HUES6 (cell line): Measurements from ENCODE around the gene EML5.

Experiments
- H3K27ac ChIP-seq: 2 replicates; pipeline ENCODE4 v1.7.0; 2013; ENCODE audit warnings: low read depth, mild to moderate bottlenecking, low read length, inconsistent platforms
- H3K27me3 ChIP-seq: 2 replicates; pipeline ENCODE4 v1.6.1; 2013; ENCODE audit warnings: low read length; ENCODE audit not compliant: control insufficient read depth, insufficient read depth
- H3K36me3 ChIP-seq: 2 replicates; pipeline ENCODE4 v1.6.1; 2013; ENCODE audit warnings: low read length; ENCODE audit not compliant: control insufficient read depth, insufficient read depth
- H3K4me1 ChIP-seq: 2 replicates; pipeline ENCODE4 v1.6.1; 2013; ENCODE audit warnings: low read length; ENCODE audit not compliant: control insufficient read depth, insufficient read depth
- H3K4me3 ChIP-seq: 2 replicates; pipeline ENCODE4 v1.5.1; 2013; ENCODE audit warnings: low read depth, low read length
- H3K9ac ChIP-seq: one replicate; pipeline ENCODE4 v1.6.1; 2013; ENCODE audit warnings: mild to moderate bottlenecking, low read length
- H3K9me3 ChIP-seq: 2 replicates; pipeline ENCODE4 v1.6.1; 2013; ENCODE audit warnings: low read depth, low read length; ENCODE audit not compliant: control insufficient read depth, insufficient read depth

EML5 gene

GRCh38 chr14:88792473-88793258 lies at the start of gene EML5:
Gene EML5, minus strand, starts transcription at chr14:88792953. Its CDS starts 450 bp downstream, at chr14:88792503.
- Histone ChIP-seq H3K4me3 (peak within 1 kb of the TSS; percentile 72), H3K9me3 (no peaks in the 10 kb centered on the region), H3K27me3 (peaks cover 61% of the 10 kb centered on the region), H3K27ac (no peak within 1 kb of the TSS), H3K36me3 (no peaks in the 10 kb centered on the region), H3K9ac (peak within 1 kb of the TSS; percentile 61), H3K4me1 (no peaks in the 10 kb centered on the region)

DNA sequence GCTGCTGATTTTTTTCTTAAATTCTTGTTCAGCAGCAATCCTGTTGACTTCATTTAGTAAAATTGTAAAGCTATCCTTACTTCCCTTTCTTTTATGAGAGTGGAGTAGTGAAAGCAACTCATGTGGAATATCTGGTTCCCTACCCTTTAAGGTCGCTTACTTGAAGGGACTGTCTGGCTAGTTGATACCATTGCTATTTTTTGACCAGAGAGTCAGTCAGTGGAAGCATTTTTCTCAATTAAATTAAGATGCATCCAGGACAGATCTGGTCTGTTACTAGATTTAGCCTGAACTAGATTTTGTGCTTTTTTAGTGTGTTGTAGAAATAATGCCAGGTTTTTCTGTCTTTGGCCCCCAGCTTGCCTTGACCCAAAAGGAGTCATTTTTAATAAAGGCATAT lies 49.7 kb upstream of the EML5 start:
- Histone ChIP-seq H3K27ac (no peak overlapping the region), H3K36me3 (no peaks in the 10 kb centered on the region), H3K4me1 (no peaks in the 10 kb centered on the region), H3K4me3 (no peak overlapping the region), H3K9me3 (no peaks in the 10 kb centered on the region), H3K27me3 (no peaks in the 10 kb centered on the region), H3K9ac (no peak overlapping the region)

DNA sequence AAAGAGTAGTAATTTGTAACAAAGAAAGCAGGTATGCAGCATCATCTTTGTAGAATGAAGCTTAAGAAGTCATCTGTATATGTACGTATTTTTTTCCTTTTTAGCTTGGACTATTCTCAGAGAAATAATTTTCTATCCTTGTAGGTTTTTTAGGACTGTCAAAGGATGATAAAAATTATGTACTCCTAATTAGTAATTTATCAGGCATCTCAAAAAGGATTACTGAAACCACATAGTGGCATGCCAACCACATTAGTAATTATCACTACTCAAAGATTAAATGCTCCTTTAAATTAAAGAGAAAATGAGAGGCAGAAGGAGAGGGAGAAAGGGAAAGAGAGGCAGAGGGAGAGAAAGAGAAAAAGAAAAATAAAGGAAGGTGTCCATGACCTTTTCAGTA lies 49.0 kb upstream of the EML5 start:
- Histone ChIP-seq H3K4me3 (no peak overlapping the region), H3K9me3 (no peaks in the 10 kb centered on the region), H3K27ac (no peak overlapping the region), H3K27me3 (no peaks in the 10 kb centered on the region), H3K4me1 (no peaks in the 10 kb centered on the region), H3K36me3 (no peaks in the 10 kb centered on the region), H3K9ac (no peak overlapping the region)

GRCh38 chr14:88840926-88841325 lies 48.2 kb upstream of the EML5 start:
- Histone ChIP-seq H3K27ac (no peak overlapping the region), H3K27me3 (no peaks in the 10 kb centered on the region), H3K9ac (no peak overlapping the region), H3K4me1 (no peaks in the 10 kb centered on the region), H3K36me3 (no peaks in the 10 kb centered on the region), H3K9me3 (no peaks in the 10 kb centered on the region), H3K4me3 (no peak overlapping the region)

DNA sequence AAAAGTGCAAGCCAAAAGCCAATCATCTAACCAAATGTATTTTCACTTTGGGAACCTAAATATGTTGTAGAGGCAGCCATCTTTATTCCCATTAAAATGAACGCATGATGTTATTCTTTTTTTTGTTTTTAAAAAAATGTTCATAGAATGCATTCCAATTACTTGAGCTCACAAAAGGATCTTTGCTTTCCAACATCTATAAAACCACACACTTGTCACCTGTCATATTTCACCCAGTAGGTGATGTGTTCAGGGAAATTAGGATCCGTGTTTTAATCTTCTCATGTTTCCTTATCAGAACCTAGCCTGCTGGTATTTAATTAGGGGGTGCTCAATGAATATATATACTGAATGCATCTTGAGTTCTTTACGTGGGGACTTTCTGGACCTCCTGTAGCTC lies 45.3 kb upstream of the EML5 start:
- H3K9me3 ChIP-seq = no peaks in the 10 kb centered on the region
- no peaks in the 10 kb centered on the region for H3K36me3 ChIP-seq
- H3K4me3 ChIP-seq = no peak overlapping the region
- H3K9ac ChIP-seq = no peak overlapping the region
- no peak overlapping the region for H3K27ac ChIP-seq
- no peaks in the 10 kb centered on the region for H3K27me3 ChIP-seq
- no peaks in the 10 kb centered on the region for H3K4me1 ChIP-seq

DNA sequence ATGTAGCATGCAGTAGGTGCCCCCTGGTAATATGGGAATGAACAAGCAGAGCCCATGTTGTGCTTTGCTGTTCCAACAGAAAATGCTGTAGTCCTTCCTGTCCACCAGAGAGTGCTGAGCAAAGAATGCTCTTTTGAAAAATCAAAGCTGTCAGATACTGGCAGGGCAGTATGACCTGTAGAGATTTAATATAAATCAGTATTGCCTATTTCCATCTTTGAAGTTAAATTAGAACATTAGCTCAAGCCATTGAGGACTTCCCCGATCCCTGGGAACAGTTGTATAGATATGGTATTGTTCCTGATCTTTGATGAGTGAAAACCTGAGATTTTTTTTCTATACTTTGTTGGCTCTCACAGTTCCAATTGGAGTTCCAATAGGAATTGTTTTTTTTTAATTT lies 44.7 kb upstream of the EML5 start:
- no peaks in the 10 kb centered on the region for H3K9me3 ChIP-seq
- H3K27ac ChIP-seq = no peak overlapping the region
- no peak overlapping the region for H3K9ac ChIP-seq
- H3K4me3 ChIP-seq = no peak overlapping the region
- H3K27me3 ChIP-seq = no peaks in the 10 kb centered on the region
- no peaks in the 10 kb centered on the region for H3K4me1 ChIP-seq
- H3K36me3 ChIP-seq = no peaks in the 10 kb centered on the region

DNA sequence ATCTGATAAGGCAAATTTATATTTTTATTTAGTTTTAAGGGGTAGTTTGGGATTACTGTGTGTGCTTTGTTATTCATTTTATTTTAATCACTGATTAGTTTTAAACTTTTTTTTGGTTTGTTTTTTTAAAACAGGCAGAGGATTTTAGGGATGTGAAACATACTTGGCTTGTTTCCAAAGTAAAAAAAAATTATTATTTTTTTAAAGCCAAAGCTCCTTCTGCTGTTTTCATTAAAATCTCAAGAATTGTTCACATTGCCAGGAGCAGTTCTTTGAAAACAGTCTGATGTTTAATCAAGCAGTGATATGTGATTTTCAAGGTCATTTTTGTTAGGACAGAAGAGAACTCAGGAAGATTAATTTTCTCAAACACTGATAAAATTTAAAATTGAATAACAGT lies 42.9 kb upstream of the EML5 start:
- Histone ChIP-seq H3K4me3 (no peak overlapping the region), H3K9me3 (no peaks in the 10 kb centered on the region; the same call in 1 of the 2 replicates), H3K9ac (no peak overlapping the region), H3K36me3 (no peaks in the 10 kb centered on the region), H3K4me1 (no peaks in the 10 kb centered on the region), H3K27ac (no peak overlapping the region), H3K27me3 (no peaks in the 10 kb centered on the region)

GRCh38 chr14:88834883-88835431 lies 42.2 kb upstream of the EML5 start:
- Histone ChIP-seq H3K27me3 (no peaks in the 10 kb centered on the region), H3K4me3 (no peak overlapping the region), H3K9me3 (no peaks in the 10 kb centered on the region; the same call in 1 of the 2 replicates), H3K27ac (no peak overlapping the region), H3K4me1 (peaks cover 2% of the 10 kb centered on the region; the same call in 1 of the 2 replicates), H3K36me3 (no peaks in the 10 kb centered on the region), H3K9ac (no peak overlapping the region)

DNA sequence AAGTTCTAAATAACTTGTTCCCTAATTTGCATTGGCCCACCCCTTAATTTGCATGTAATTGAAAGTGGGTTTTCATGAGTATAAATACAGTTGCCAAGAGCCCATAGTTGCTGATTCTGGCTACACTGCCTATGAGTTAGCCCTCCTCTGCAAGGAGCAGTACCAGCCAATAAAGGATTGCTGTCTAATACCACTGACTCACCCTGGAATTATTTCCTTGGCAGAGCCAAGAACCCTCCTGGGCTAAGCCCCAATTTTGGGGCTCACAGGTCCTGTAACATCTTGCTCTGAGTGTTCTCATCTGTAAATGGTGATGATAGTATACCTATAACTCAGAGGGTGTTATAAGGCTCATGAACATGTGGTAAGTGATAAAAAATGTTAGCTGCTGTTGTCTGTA lies 38.5 kb upstream of the EML5 start:
- Histone ChIP-seq H3K36me3 (no peaks in the 10 kb centered on the region), H3K9me3 (no peaks in the 10 kb centered on the region; the same call in 1 of the 2 replicates), H3K4me3 (no peak overlapping the region), H3K4me1 (peaks cover 5% of the 10 kb centered on the region; the same call in 1 of the 2 replicates), H3K27ac (no peak overlapping the region), H3K9ac (no peak overlapping the region), H3K27me3 (no peaks in the 10 kb centered on the region)

DNA sequence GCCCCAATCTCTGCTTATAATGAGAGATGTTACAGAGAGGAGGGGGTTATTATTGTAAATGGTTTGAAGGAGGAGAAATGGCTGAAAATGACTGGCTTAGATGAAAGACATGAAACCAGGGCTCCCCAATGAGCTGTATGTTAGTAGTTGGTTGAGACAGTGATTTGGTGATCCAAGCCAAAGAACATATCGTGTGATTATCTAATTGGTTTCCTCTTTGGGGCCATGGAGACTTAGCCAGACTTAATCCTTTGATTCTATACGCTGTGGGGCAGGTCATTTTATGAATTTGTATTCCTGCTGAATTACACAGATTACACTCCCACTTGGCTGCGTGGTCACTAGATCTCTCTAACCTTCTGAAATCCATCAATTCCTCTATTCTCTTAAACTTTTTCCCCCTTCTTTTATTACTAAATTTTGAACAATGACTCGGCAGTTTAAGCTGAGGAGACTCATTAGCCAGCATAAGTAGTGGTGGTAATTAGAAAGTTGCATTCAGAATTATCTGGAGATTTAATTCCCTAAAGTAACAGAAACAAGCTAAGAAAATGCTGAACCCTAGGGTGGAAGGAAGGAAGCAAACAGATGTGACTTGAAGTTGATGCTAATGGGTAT lies 37.0 kb upstream of the EML5 start:
- H3K9me3 ChIP-seq = no peaks in the 10 kb centered on the region; the same call in 1 of the 2 replicates

GRCh38 chr14:88829188-88829587 lies 36.4 kb upstream of the EML5 start:
- Histone ChIP-seq H3K4me1 (peaks cover 11% of the 10 kb centered on the region), H3K9me3 (no peaks in the 10 kb centered on the region; the same call in 1 of the 2 replicates), H3K4me3 (no peak overlapping the region), H3K27ac (no peak overlapping the region), H3K9ac (no peak overlapping the region), H3K27me3 (no peaks in the 10 kb centered on the region), H3K36me3 (no peaks in the 10 kb centered on the region)

More for the DNA sequence above, 37.0 kb upstream of the EML5 start:
- no peaks in the 10 kb centered on the region for H3K36me3 ChIP-seq
- H3K27me3 ChIP-seq = no peaks in the 10 kb centered on the region
- H3K4me3 ChIP-seq = no peak overlapping the region
- no peak overlapping the region for H3K9ac ChIP-seq
- H3K27ac ChIP-seq = no peak overlapping the region
- peaks cover 11% of the 10 kb centered on the region for H3K4me1 ChIP-seq
